K562 (cell line): ENCODE results near the gene THEM4. TPM values are rescaled to one million over a fixed set of nuclear protein-coding genes. Genes with fewer than 3 reads are reported as not detected.

ENCODE experiments used
- AFF4 ChIP-seq: sonication (generic); formaldehyde crosslinking; IDR thresholded peaks from 2 replicates; pipeline ENCODE4 v1.8.0; 2023; ENCODE audit warnings: mild to moderate bottlenecking, missing genetic modification reagents
- DLX4 ChIP-seq: fragments of 250-450 bp; sonication (Bioruptor Pico); IDR thresholded peaks from 2 replicates; pipeline ENCODE4 v1.6.1; 2021; ENCODE audit warnings: mild to moderate bottlenecking
- EP300 ChIP-seq: IDR thresholded peaks from 2 replicates; pipeline ENCODE4 v1.6.1; 2012; ENCODE audit warnings: low read length, improper control_type of control experiment
- FIP1L1 ChIP-seq: fragments of 200-400 bp; formaldehyde crosslinking; IDR thresholded peaks from 2 replicates; pipeline ENCODE4 v1.6.1; 2018; ENCODE audit warnings: mild to moderate bottlenecking, low read depth, low read length; ENCODE audit not compliant: poor library complexity, severe bottlenecking
- FOXP4 ChIP-seq: sonication (generic); formaldehyde crosslinking; IDR thresholded peaks from 2 replicates; pipeline ENCODE4 v1.8.0; 2022; ENCODE audit warnings: mild to moderate bottlenecking, missing genetic modification reagents, borderline replicate concordance
- HDAC3 ChIP-seq: fragments of 450-650 bp; IDR thresholded peaks from 2 replicates; pipeline ENCODE4 v1.6.1; 2018; ENCODE audit warnings: borderline replicate concordance, mild to moderate bottlenecking, moderate library complexity; ENCODE audit not compliant: partially characterized antibody
- HDAC8 ChIP-seq: fragments of 450-650 bp; IDR thresholded peaks from 2 replicates; pipeline ENCODE4 v1.6.1; 2016; ENCODE audit warnings: mild to moderate bottlenecking, missing genetic modification characterization, moderate library complexity, missing compliant biosample characterization
- HMBOX1 ChIP-seq: sonication (generic); IDR thresholded peaks from 2 replicates; pipeline ENCODE4 v1.6.1; 2016
- MTA3 ChIP-seq: fragments of 450-650 bp; formaldehyde crosslinking; IDR thresholded peaks from 2 replicates; pipeline ENCODE4 v1.6.1; 2017; ENCODE audit warnings: mild to moderate bottlenecking, borderline replicate concordance
- NR2C2 ChIP-seq, 2 experiments: fragments of 200-800 bp in 1 of 2; sonication (Bioruptor generic) in 1 of 2; sonication (generic) in 1 of 2; formaldehyde crosslinking in 1 of 2; IDR thresholded peaks; 2 replicates each; pipeline versions ENCODE4 v1.6.1 to v1.8.0; 2016 to 2022; ENCODE audit warnings: mild to moderate bottlenecking in 1 of 2, missing compliant biosample characterization in 1 of 2, missing genetic modification characterization in 1 of 2, missing genetic modification reagents in 1 of 2
- POLR2H ChIP-seq: IDR thresholded peaks from 2 replicates; pipeline ENCODE4 v1.6.1; 2016; ENCODE audit warnings: missing genetic modification characterization, low read depth, mild to moderate bottlenecking, control low read depth, missing compliant biosample characterization, moderate library complexity
- POLR3A ChIP-seq: IDR thresholded peaks from 2 replicates; pipeline ENCODE4 v1.6.1; 2011; ENCODE audit warnings: borderline replicate concordance, mild to moderate bottlenecking, moderate library complexity; ENCODE audit not compliant: insufficient read length, insufficient read depth; ENCODE audit errors: extremely low read depth
- TAL1 ChIP-seq: fragments of 450-650 bp; IDR thresholded peaks from 2 replicates; pipeline ENCODE4 v1.6.1; 2016; ENCODE audit warnings: mild to moderate bottlenecking
- ZBTB34 ChIP-seq: fragments of 250-450 bp; sonication (Bioruptor Pico); IDR thresholded peaks from 2 replicates; pipeline ENCODE4 v1.8.0; 2021; ENCODE audit warnings: mild to moderate bottlenecking, moderate library complexity
- ZNF41 ChIP-seq: fragments of 250-450 bp; sonication (Bioruptor Pico); conservative IDR thresholded peaks from 2 replicates; pipeline ENCODE4 v1.4.0; 2020; ENCODE audit warnings: mild to moderate bottlenecking
- polyA plus RNA-seq, 8 experiments: library from polyadenylated mRNA; depleted of rRNA in 4 of 8; stranded (reverse) in 5 of 8; unstranded in 3 of 8; fragments of >200 nt; fragmentation: Nextera tagmentation in 2 of 8; fragmentation: Illumina TruSeq in 1 of 8; extraction: Ambion mirVana in 2 of 8; extraction: Trizol in 1 of 8; gene quantifications; 2 replicates each; pipeline versions ENCODE4 v1.2.1 to v1.2.3, GENCODE V29; 2011 to 2014; ENCODE audit warnings: inconsistent platforms in 1 of 8, missing spikeins in 1 of 8
- total RNA-seq, 7 experiments: library from RNA; depleted of rRNA in 6 of 7; stranded (reverse); fragments of >200 nt in 6 of 7; fragmentation: Illumina TruSeq in 2 of 7; extraction: Trizol in 2 of 7; gene quantifications; 2 replicates each; pipeline versions ENCODE4 v1.2.1 to v1.2.3, GENCODE V29; 2011 to 2021; ENCODE audit warnings: low replicate concordance in 1 of 7

THEM4 gene
- total and polyA plus RNA-seq, 9 of the 15 experiments (the other 6 are each of a cell fraction or from before 2014, with no cell fraction given): 8.6 to 71.9 (median 35.3) TPM

- no peak; the same call in 1 of the 2 replicates for TF ChIP-seq HMBOX1
- TF ChIP-seq HDAC8 (tag): 0 out of 2 replicates have a peak, but pooled peaks have one; percentile 44
- no peak for TF ChIP-seq ZNF41 (CRISPR knock-in tag)
- TF ChIP-seq EP300: peak; percentile 46
- TF ChIP-seq AFF4: no peak; the same call in 1 of the 2 replicates
- TF ChIP-seq POLR2H (tag): peak; percentile 80
- TF ChIP-seq FIP1L1: peak; percentile 89
- TF ChIP-seq POLR3A: no peak
- peak; percentile 75; the same call in 1 of the 2 replicates for TF ChIP-seq NR2C2 (CRISPR knock-in tag; IDR thresholded peaks at IDR 0.05)
- peak; percentile 96 for TF ChIP-seq NR2C2 (tag; IDR thresholded peaks at IDR 0.05)
- no peak for TF ChIP-seq ZBTB34 (CRISPR knock-in tag)
- no peak for TF ChIP-seq DLX4
- TF ChIP-seq HDAC3: peak; percentile 60
- no peak; the same call in none of the 2 replicates for TF ChIP-seq MTA3
- TF ChIP-seq FOXP4 (CRISPR knock-in tag): no peak
- TF ChIP-seq TAL1: no peak
These were observed at the start of gene THEM4 (continued) for GRCh38 chr1:151909167-151910149.
